ENCODE results near the gene SRD5A2.

Gene SRD5A2

DNA sequence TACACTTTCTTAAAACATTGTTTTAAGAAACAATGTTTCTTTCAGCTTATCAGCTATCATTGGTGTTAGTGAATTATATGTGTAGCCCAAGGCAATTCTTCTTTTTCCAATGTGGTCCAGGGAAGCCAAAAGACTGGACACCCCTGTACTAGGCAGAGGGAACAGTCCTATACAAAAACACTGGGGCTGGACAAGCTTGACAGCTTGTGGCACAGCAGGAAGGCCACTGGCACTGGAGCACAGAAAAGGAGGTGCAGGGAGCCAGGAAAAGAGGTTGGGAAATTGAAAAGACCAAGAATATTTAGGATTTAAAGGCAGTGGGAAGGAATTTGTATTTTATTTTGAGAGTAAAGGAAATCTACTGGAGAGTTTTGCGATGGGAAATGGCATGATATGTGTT, 47.7 kb downstream of the SRD5A2 start:
- TF ChIP-seq, protein P1, sequence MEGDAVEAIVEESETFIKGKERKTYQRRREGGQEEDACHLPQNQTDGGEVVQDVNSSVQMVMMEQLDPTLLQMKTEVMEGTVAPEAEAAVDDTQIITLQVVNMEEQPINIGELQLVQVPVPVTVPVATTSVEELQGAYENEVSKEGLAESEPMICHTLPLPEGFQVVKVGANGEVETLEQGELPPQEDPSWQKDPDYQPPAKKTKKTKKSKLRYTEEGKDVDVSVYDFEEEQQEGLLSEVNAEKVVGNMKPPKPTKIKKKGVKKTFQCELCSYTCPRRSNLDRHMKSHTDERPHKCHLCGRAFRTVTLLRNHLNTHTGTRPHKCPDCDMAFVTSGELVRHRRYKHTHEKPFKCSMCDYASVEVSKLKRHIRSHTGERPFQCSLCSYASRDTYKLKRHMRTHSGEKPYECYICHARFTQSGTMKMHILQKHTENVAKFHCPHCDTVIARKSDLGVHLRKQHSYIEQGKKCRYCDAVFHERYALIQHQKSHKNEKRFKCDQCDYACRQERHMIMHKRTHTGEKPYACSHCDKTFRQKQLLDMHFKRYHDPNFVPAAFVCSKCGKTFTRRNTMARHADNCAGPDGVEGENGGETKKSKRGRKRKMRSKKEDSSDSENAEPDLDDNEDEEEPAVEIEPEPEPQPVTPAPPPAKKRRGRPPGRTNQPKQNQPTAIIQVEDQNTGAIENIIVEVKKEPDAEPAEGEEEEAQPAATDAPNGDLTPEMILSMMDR (IDR thresholded peaks at IDR 0.05; ENCODE audit: low read depth, low read length), result no peak
- H3K4me3 ChIP-seq (ENCODE audit: low read depth, low read length), result no peak overlapping the region

DNA sequence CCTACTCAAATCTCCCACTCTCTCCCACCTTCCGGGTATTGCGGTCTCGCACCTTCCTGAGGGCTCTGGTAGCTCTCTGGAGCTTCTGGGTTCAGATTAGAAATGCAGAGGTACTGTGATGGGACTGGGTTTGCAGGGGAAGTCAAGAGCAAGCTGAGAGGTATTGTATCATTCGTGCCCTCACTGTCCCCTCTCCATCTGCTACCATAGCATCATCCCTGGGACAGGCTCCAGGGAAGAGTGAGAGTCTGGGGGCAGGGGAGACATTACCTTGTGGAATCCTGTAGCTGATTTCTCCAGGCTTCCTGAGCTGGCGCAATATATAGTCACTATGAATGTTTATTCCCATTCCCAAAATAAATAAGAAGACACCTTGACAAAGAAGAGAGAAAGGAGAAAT, 49.6 kb downstream of the SRD5A2 start:
- H3K4me3 ChIP-seq (ENCODE audit: low read depth, low read length), result no peak overlapping the region
- TF ChIP-seq, protein P1 (IDR thresholded peaks at IDR 0.05; ENCODE audit: low read depth, low read length), result no peak

DNA sequence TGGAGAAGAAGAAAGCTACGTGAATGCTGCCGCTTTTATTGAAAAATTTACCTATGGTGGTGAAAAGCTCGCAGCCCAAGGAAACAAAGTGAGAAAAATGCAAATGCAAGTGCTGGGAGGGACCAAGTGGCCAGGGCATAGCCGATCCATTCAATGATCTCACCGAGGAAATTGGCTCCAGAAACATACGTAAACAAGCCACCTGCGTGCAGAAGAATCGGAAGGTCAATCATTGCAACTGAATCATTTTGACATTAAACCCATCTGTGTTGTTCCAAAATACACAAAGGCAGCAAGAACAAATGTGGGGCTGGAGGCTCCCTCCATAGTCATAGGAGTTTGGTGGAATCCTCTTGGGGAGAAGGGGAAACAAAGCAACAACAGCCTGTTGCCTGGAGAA, 51.5 kb downstream of the SRD5A2 start:
- H3K4me3 ChIP-seq (ENCODE audit: low read depth, low read length), result no peak overlapping the region
- TF ChIP-seq, protein P1 (IDR thresholded peaks at IDR 0.05; ENCODE audit: low read depth, low read length), result no peak

DNA sequence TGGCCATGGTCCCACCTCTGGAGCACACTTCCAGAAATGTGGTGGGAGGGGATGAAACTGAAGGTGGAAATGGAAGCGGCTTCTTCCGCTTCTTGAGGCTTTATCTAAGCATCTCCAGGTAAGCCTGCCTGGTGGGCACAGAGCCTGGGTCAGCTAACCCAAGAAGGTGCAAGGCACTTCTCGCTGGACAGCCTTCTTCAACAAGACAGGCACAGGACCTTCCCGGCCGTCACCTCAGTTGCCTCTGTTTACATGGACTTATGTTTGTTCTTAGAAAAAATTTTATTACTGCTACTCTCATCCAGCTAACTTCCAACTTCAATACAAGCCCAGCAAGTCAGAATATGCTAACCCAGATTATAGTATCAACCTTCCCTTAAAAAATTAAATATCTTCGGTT, 51.9 kb downstream of the SRD5A2 start:
- TF ChIP-seq, protein P1 (IDR thresholded peaks at IDR 0.05; ENCODE audit: low read depth, low read length), result no peak
- H3K4me3 ChIP-seq (ENCODE audit: low read depth, low read length), result no peak overlapping the region

DNA sequence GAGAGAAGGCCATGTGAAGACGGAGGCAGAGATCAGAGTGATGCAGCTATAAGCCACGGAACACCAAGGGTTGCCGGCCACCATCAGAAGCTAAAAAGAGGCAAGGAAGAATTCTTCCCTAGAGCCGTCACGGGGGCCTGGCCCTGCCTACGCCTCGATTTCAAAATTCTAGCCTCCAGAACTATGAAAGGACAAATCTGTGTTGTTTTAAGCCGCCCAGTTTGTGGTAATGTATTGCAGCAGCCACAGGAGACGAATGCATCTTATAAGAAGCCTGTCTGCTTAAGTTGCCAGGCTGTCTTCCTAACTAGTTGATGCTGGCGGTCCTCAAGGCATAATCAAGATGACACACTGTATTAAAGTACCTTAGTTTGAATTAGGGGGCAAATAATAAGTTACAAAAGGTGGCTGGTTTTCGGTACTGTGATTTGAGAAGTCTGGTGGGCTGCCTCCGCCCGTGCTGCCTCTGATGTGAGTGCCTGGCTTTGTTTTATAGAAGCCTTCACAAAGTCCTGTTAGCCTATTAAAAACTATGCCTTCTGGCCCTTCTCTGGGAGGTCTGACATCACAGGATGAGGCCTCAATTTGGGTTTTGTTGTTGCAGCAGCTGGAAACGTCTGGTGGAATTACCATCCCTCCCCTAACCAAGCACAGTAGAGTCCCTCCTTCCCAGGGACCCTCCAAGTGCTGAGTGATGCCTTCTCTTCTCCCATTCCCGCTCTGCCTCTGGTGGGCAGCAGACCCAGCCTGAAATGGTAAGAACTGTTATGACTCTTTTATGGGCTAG, 53.6 kb downstream of the SRD5A2 start:
- TF ChIP-seq, protein P1 (IDR thresholded peaks at IDR 0.05; ENCODE audit: low read depth, low read length), result no peak
- no peak overlapping the region for H3K4me3 ChIP-seq (ENCODE audit: low read depth, low read length)

DNA sequence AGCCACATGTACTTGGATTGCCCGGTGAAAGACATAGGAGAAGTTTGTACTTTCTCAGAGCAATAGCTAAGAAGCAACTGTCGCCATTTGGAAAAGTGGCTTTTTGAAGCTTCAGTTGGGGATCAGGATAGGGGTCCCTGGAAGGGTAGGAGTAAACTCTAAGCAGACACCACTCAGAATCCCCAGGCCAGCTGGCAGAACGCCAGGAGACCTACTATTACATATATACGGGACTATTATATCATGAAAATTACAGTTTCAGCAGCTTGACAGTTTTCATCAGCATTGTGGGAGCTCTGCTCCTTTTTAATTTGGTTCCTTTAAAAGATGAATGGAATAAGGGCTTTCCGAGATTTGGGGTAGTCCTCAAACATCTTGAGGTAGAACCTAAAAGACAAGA, 54.9 kb downstream of the SRD5A2 start:
- TF ChIP-seq, protein P1 (IDR thresholded peaks at IDR 0.05; ENCODE audit: low read depth, low read length), result no peak
- no peak overlapping the region for H3K4me3 ChIP-seq (ENCODE audit: low read depth, low read length)

DNA sequence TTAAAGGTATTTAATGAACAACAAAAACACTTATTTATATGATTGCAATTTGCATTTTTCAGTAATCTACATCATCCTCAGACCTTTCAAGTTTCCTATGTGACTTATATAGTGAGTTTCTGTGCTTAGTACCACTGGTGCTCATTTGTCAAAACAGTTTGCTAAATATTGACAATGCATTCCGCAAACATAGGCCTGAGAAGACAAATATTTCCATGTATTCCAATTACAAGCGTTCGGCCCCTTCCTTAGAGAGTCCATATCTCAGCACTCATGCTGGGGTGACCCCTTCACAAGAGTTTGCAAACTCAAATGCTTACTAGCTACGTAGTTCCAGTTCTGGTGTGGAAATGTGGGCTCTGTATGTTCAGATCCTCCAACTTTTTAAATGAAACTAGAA, 56.1 kb downstream of the SRD5A2 start:
- no peak overlapping the region for H3K4me3 ChIP-seq (ENCODE audit: low read depth, low read length)
- TF ChIP-seq, protein P1 (IDR thresholded peaks at IDR 0.05; ENCODE audit: low read depth, low read length), result no peak

Measured in WI38 (cell line).